PC-9 (cell line): ENCODE results near the gene SLC38A10. TPM values are rescaled to one million over a fixed set of nuclear protein-coding genes. Genes with fewer than 3 reads are reported as not detected.
A peak's percentile ranks its signal among the peaks of the same experiment; 100 is the strongest.

Experiments used
- BruUV-seq: library from RNA; stranded (reverse); fragments of 400-500 nt; replicated peaks from 2 replicates; lab custom pipeline; 2021; lab: Mats Ljungman, UMichigan
- CTCF ChIA-PET: fragments of 300-600 bp; sonication (Branson Sonifier 250); formaldehyde crosslinking; loops from one replicate; lab custom pipeline; 2022; ENCODE audit warnings: antibody characterized with exemption; lab: Charles Lee
- POLR2A ChIA-PET: fragments of 300-600 bp; sonication (Branson Sonifier 250); formaldehyde crosslinking; loops from one replicate; lab custom pipeline; 2022; ENCODE audit warnings: antibody characterized with exemption; ENCODE audit not compliant: unreplicated experiment; lab: Charles Lee
- DNase-seq, 2 experiments: peaks; one replicate each; pipeline versions ENCODE4 v3.0.0 to v3.0.0-alpha.2; 2015 to 2022; ENCODE audit warnings: mixed read lengths in 1 of 2
- H2AFZ ChIP-seq: fragments of 200-600 bp; sonication (generic); 2 replicates; pipeline ENCODE4 v1.8.1; 2017; ENCODE audit warnings: antibody characterized with exemption
- H3F3A ChIP-seq: fragments of 200-600 bp; sonication (generic); 2 replicates; pipeline ENCODE4 v1.8.1; 2017; ENCODE audit warnings: antibody characterized with exemption, mild to moderate bottlenecking, low read depth; ENCODE audit not compliant: insufficient read depth
- H3K27ac ChIP-seq: fragments of 200-600 bp; sonication (generic); 2 replicates; pipeline ENCODE4 v1.6.1; 2016; ENCODE audit warnings: mixed run types
- H3K27me3 ChIP-seq: fragments of 200-600 bp; sonication (generic); 2 replicates; pipeline ENCODE4 v1.6.1; 2016; ENCODE audit warnings: low read depth, mixed run types; ENCODE audit not compliant: insufficient read depth
- H3K36me3 ChIP-seq: fragments of 200-600 bp; sonication (generic); 2 replicates; pipeline ENCODE4 v1.6.1; 2016; ENCODE audit warnings: low read depth, mixed run types
- H3K4me1 ChIP-seq: fragments of 200-600 bp; sonication (generic); replicated peaks from 2 replicates; pipeline ENCODE4 v1.6.1; 2016; ENCODE audit warnings: mixed run types; ENCODE audit not compliant: insufficient read depth
- H3K4me2 ChIP-seq: fragments of 200-600 bp; sonication (generic); 2 replicates; pipeline ENCODE4 v1.6.1; 2017; ENCODE audit warnings: mixed run types
- H3K4me3 ChIP-seq: fragments of 200-600 bp; sonication (generic); 2 replicates; pipeline ENCODE4 v1.6.1; 2016; ENCODE audit warnings: mixed run types
- H3K79me2 ChIP-seq: fragments of 200-600 bp; sonication (generic); 2 replicates; pipeline ENCODE4 v1.6.1; 2017; ENCODE audit warnings: low read depth, mixed run types
- H3K9me2 ChIP-seq: fragments of 200-600 bp; sonication (generic); 2 replicates; pipeline ENCODE4 v1.8.1; 2017; ENCODE audit warnings: mild to moderate bottlenecking; ENCODE audit not compliant: insufficient read depth
- H3K9me3 ChIP-seq: fragments of 200-600 bp; sonication (generic); 2 replicates; pipeline ENCODE4 v1.8.1; 2016; ENCODE audit warnings: low read depth; ENCODE audit not compliant: insufficient read depth
- H4K20me1 ChIP-seq: fragments of 200-600 bp; sonication (generic); 2 replicates; pipeline ENCODE4 v1.8.1; 2017; ENCODE audit not compliant: insufficient read depth
- CTCF ChIP-seq: fragments of 200-600 bp; sonication (generic); conservative IDR thresholded peaks from 2 replicates; pipeline ENCODE4 v1.6.1; 2017; ENCODE audit warnings: mixed run types, antibody characterized with exemption, mild to moderate bottlenecking, moderate library complexity
- EZH2 ChIP-seq: fragments of 200-600 bp; sonication (generic); IDR thresholded peaks from 2 replicates; pipeline ENCODE4 v1.8.0; 2017; ENCODE audit warnings: antibody characterized with exemption, low read depth
- intact Hi-C: fragments of 100-400 bp; cut with micrococcal nuclease; formaldehyde crosslinking; loops from one replicate; pipeline ENCODE4 v1.10.0; 2022; ENCODE audit not compliant: unreplicated experiment
- total RNA-seq: library from RNA; stranded (reverse); gene quantifications from 2 replicates; pipeline ENCODE4 v1.2.3, GENCODE V29; 2021

SLC38A10 gene
- total RNA-seq, 1 experiment from 2014 or later: 127 TPM

DNA sequence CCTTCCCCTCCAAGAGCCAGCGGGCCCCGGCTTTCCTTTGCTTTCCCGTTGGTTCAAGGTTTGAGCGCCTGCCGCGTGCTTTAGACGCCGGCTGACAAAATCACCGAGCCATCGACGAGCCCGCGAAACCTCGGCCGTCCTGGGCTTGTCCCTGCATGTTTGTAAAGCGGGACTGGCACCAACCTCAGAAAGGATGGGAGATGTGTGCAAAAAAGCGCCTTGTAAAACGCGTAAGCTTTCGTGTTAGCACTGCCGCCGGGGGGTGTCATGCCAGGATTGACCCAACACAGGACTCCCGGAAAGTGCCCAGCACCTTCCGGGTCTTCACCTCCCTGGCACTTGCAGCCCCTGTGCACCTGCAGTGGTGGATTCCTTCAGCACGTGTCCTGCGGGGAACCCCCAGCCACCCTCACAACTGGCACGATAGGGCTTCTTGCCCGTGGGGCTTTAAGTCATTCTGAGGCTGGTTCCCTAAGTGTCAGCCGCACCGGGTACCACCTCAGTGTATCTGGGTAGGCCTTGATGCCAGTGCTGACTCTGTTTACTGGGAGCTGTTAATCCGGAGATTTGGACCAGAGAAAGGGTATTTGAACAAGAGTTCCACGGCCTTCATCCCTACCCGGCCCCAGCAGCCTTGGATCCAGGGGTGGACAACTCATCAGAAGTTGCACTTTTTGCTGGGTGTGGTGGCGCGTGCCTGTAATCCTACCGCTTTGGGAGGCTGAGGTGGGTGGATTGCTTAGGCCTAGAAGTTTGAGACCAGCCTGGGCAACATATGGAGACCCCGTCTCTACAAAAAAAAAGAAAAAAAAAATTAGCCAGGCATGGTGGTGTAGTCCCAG is 55.2 kb downstream of the SLC38A10 start:
- CTCF ChIA-PET: no interaction called here
- no TSS peak for BruUV-seq
- H3K27me3 ChIP-seq: no peaks in the 10 kb centered on the region
- H3K9me3 ChIP-seq: no peaks in the 10 kb centered on the region
- no peak overlapping the region for H3K27ac ChIP-seq
- DNase-seq: no peak
- peak overlapping the region; percentile 66; the same call in 1 of the 2 replicates for H2AFZ ChIP-seq
- peak overlapping the region; percentile 75 for H3K4me3 ChIP-seq
- POLR2A ChIA-PET: interaction anchor here (0.6 kb wide), 1 partner anchor 303 kb away, joined by 3 read pairs; no protein-coding TSS in a partner anchor
- peak overlapping the region; percentile 87 for H3K4me2 ChIP-seq
- intact Hi-C loops: loop anchor here (1.0 to 5.0 kb wide), 2 partner anchors 251 to 318 kb away; no protein-coding TSS in a partner anchor
- no peaks in the 10 kb centered on the region for H3K9me2 ChIP-seq
- H3K36me3 ChIP-seq: no peaks in the 10 kb centered on the region
- peaks cover 6% of the 10 kb centered on the region; the same call in 1 of the 2 replicates for H3K4me1 ChIP-seq
- H3K79me2 ChIP-seq: peaks cover 15% of the 10 kb centered on the region
- 0 out of 2 replicates have a peak, but pooled peaks cover 7% of the 10 kb centered on the region for H3F3A ChIP-seq
- no peak for TF ChIP-seq CTCF
- TF ChIP-seq EZH2: no peak
- H4K20me1 ChIP-seq: no peaks in the 10 kb centered on the region; the same call in 1 of the 2 replicates

- ChIA-PET POLR2A (interaction anchor here (0.5 to 0.6 kb wide), 4 partner anchors 16 to 304 kb away, joined by 3 to 10 read pairs (median 6); partner anchors contain the start of gene CEP131), CTCF (interaction anchor here (0.5 to 0.6 kb wide), 2 partner anchors 172 to 313 kb away, joined by 3 read pairs; partner anchors contain the start of gene FAAP100)
- intact Hi-C loops: loop anchor here (1.0 kb wide), 1 partner anchor 250 kb away; no protein-coding TSS in a partner anchor
- Histone ChIP-seq H3K79me2 (peaks cover 15% of the 10 kb centered on the region), H4K20me1 (no peaks in the 10 kb centered on the region; the same call in 1 of the 2 replicates), H3K4me1 (peaks cover 6% of the 10 kb centered on the region; the same call in 1 of the 2 replicates), H3F3A (no peaks in the 10 kb centered on the region), H3K27me3 (no peaks in the 10 kb centered on the region), H3K27ac (no peak within 1 kb of the TSS), H3K9me2 (no peaks in the 10 kb centered on the region), H3K4me2 (peak within 1 kb of the TSS; percentile 87), H2AFZ (peak within 1 kb of the TSS; percentile 79), H3K36me3 (no peaks in the 10 kb centered on the region), H3K9me3 (no peaks in the 10 kb centered on the region), H3K4me3 (peak within 1 kb of the TSS; percentile 75)
- TF ChIP-seq CTCF (no peak), EZH2 (no peak)
- no TSS peak for BruUV-seq
- DNase-seq: peak; percentile 97 to 99
These were observed 56.0 kb downstream of the SLC38A10 start, which contains the start of the genes NDUFAF8 and TEPSIN for GRCh38 chr17:81238815-81239713. Gene NDUFAF8 (plus strand): TSS chr17:81239318. CDS start chr17:81239364, 46 bp downstream. Gene TEPSIN (minus strand): TSS chr17:81239055. CDS start chr17:81239033, 22 bp downstream.

GRCh38 chr17:81238490-81238814 is 56.7 kb downstream of the SLC38A10 start:
- no peaks in the 10 kb centered on the region for H3K27me3 ChIP-seq
- intact Hi-C loops: no loop called here
- no peaks in the 10 kb centered on the region for H3K36me3 ChIP-seq
- peaks cover 6% of the 10 kb centered on the region; the same call in 1 of the 2 replicates for H3K4me1 ChIP-seq
- H2AFZ ChIP-seq: peak overlapping the region; percentile 79; the same call in 1 of the 2 replicates
- peak overlapping the region; percentile 82 for H3K4me2 ChIP-seq
- peaks cover 15% of the 10 kb centered on the region for H3K79me2 ChIP-seq
- no peaks in the 10 kb centered on the region for H3K9me3 ChIP-seq
- H3K4me3 ChIP-seq: peak overlapping the region; percentile 75
- no peak overlapping the region for H3K27ac ChIP-seq
- H4K20me1 ChIP-seq: no peaks in the 10 kb centered on the region; the same call in 1 of the 2 replicates
- CTCF ChIA-PET: no interaction called here
- BruUV-seq: TSS peak; percentile 33
- H3F3A ChIP-seq: no peaks in the 10 kb centered on the region
- DNase-seq: no peak
- no peaks in the 10 kb centered on the region for H3K9me2 ChIP-seq
- TF ChIP-seq EZH2 (no peak), CTCF (no peak)
- POLR2A ChIA-PET: interaction anchor here (0.5 to 0.6 kb wide), 2 partner anchors 15 to 156 kb away, joined by 4 to 10 read pairs; partner anchors contain the start of gene CEP131
